ENCODE data around the gene PNKD. TPM values are rescaled to one million over a fixed set of nuclear protein-coding genes. Genes with fewer than 3 reads are reported as not detected.

Gene PNKD
- total and polyA plus RNA-seq, 8 donors: 17.2 to 89.1 (median 23.0) TPM

DNA sequence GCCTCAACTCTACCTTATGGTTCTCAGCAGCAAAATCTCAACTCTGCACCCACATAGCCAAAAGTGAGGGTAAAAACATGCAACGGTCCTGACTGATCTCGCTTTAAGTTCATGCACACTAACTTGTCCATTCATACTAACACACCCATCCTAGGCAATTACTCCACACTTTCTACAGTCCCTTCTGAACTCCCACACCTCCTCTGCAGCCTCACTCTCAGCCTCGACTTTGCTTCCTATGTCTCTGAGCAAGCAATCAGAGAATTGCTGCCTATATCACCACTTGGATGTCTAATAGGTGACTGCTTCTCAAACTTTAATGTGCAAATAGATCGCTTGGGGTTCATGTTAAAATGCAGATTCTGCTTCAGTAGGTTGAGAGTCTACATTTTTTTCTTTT, 29.8 kb downstream of the PNKD start:
- no peaks in the 10 kb centered on the region for H3K27me3 ChIP-seq
- intact Hi-C loops (cut with DNase I): loop anchor here in 1 of 3 donors (5.0 kb wide), 1 partner anchor 52 kb away; no protein-coding TSS in a partner anchor
- TF ChIP-seq, protein P1, sequence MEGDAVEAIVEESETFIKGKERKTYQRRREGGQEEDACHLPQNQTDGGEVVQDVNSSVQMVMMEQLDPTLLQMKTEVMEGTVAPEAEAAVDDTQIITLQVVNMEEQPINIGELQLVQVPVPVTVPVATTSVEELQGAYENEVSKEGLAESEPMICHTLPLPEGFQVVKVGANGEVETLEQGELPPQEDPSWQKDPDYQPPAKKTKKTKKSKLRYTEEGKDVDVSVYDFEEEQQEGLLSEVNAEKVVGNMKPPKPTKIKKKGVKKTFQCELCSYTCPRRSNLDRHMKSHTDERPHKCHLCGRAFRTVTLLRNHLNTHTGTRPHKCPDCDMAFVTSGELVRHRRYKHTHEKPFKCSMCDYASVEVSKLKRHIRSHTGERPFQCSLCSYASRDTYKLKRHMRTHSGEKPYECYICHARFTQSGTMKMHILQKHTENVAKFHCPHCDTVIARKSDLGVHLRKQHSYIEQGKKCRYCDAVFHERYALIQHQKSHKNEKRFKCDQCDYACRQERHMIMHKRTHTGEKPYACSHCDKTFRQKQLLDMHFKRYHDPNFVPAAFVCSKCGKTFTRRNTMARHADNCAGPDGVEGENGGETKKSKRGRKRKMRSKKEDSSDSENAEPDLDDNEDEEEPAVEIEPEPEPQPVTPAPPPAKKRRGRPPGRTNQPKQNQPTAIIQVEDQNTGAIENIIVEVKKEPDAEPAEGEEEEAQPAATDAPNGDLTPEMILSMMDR (IDR thresholded peaks at IDR 0.05): no peak
- peaks cover 0 to 22% (median 17%) of the 10 kb centered on the region in 3 donors for H3K4me1 ChIP-seq
- FAIRE-seq (no peak), ATAC-seq (no peak), DNase-seq (no peak)
- WGBS, 2 donors: 78 to 84% methylated on average over 4 of the region's 4 CpGs
- H3K9me3 ChIP-seq: no peaks in the 10 kb centered on the region
- no peak overlapping the region for H3K4me3 ChIP-seq
- no peaks in the 10 kb centered on the region for H3K36me3 ChIP-seq
- no peak overlapping the region for H3K27ac ChIP-seq

DNA sequence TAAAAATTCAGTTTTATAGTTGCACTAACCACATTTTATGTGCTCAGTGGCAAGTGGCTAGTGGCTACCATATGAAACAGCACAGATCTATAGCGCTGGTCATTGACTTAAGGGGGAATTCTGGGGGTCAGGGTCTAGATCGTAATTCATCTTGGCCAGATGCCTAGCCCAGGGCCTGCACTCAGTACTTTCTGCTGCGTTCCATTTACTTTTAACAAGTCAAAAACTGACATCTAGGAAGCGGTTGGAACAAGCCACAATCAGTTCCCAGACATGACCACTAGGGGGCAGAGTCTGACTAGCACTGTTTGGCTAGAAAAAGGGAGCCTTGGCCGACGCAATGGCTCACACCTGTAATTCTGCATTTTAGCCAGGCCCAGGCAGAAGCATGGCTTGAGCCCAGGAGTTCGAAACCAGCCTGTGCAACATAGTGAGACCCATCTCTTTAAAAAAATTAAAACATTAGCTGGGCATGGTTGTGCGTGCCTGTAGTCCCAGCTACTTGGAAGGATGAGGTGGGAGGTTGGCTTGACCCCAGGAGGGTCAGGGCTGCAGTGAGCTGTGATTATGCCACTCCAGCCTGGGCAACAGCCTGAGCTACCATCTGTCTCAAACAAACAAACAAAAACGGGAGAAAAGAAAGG, 31.0 kb downstream of the PNKD start:
- TF ChIP-seq, protein P1 (IDR thresholded peaks at IDR 0.05): peak; percentile 84 to 99 (median 96)
- H3K9me3 ChIP-seq: no peaks in the 10 kb centered on the region
- H3K27ac ChIP-seq: no peak overlapping the region
- 2 to 4% methylated on average over 9 of the region's 9 CpGs for WGBS, 2 donors
- no peaks in the 10 kb centered on the region for H3K36me3 ChIP-seq
- H3K27me3 ChIP-seq: no peaks in the 10 kb centered on the region
- intact Hi-C loops (cut with DNase I): loop anchor here in 1 of 3 donors (5.0 kb wide), 1 partner anchor 51 kb away; no protein-coding TSS in a partner anchor
- ATAC-seq (peak; percentile 79 to 98 (median 95)), FAIRE-seq (no peak), DNase-seq (peak; percentile 85 to 93 (median 86))
- no peak overlapping the region for H3K4me3 ChIP-seq
- H3K4me1 ChIP-seq: peaks cover 0 to 12% (median 6%) of the 10 kb centered on the region in 3 donors

DNA sequence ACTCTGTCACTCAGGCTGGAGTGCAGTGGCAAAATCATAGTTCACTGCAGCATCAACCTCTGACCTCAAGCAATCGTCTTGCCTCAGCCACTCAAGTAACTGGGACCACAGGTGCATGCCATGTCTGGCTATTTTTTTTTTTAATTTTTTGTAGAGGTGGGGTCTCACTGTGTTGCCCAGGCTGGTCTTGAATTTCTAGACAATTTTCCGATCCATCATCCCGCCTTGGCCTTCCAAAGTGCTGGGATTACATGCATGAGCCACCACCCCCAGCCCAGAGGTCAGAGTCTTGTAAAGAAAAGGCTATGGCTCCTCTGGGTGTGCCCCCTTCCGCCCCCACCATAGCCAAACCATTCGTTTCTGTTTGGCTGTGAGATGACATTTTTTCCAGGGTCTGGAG, 35.1 kb downstream of the PNKD start:
- intact Hi-C loops (cut with DNase I): no loop called here
- TF ChIP-seq, protein P1 (IDR thresholded peaks at IDR 0.05): no peak
- 75 to 87% methylated on average over 5 of the region's 5 CpGs for WGBS, 2 donors
- H3K36me3 ChIP-seq: no peaks in the 10 kb centered on the region
- ATAC-seq (no peak), DNase-seq (no peak), FAIRE-seq (no peak)
- no peaks in the 10 kb centered on the region for H3K9me3 ChIP-seq
- no peak overlapping the region for H3K27ac ChIP-seq
- H3K4me1 ChIP-seq: no peaks in the 10 kb centered on the region
- no peak overlapping the region for H3K4me3 ChIP-seq
- H3K27me3 ChIP-seq: no peaks in the 10 kb centered on the region

DNA sequence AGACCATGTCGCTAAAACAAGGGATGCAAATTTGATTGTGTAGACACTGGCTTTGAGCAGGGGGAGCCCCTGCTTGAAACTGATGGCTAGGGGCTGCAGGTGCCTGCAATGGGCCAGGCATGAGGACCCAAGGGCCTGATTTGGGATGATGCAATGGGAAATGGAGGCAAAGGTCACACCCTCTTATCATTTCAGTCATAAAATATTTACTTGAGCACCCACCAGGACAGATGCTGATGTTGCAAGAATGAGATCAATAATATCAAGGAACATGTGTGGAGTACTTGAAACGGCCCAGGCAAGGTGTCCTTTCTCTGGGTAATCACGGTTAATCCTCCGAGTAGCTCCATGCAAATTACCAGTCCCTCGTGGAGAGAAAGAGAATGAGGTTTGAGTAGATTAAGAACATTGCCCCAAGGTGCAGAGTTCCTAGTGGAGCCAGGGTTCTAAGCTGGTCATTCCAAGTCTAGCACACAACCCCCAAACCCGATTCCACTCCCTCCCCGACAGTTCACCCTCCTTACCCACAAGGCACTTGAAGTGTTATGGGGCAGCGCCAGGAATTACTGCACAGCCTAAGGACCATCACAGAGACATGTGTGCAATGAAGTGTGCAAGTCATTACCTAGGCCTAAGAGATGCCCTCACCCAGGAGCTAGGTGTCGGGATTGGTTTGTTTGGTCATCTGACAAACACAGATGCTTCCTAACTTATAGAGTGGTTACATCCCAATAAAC, 36.0 kb downstream of the PNKD start:
- Histone ChIP-seq H3K9me3 (no peaks in the 10 kb centered on the region), H3K27ac (no peak overlapping the region), H3K36me3 (no peaks in the 10 kb centered on the region), H3K27me3 (no peaks in the 10 kb centered on the region), H3K4me3 (no peak overlapping the region), H3K4me1 (peaks cover 0 to 4% (median 0%) of the 10 kb centered on the region in 3 donors)
- no peak for ATAC-seq
- FAIRE-seq: no peak
- no peak for DNase-seq
- intact Hi-C loops (cut with DNase I): no loop called here
- 68 to 75% methylated on average over 9 of the region's 9 CpGs for WGBS, 2 donors
- TF ChIP-seq, protein P1 (IDR thresholded peaks at IDR 0.05): no peak
